Right lobe of liver (tissue), 6 donors: Measurements from ENCODE around the gene CADM2. TPM values are rescaled to one million over a fixed set of nuclear protein-coding genes. Genes with fewer than 3 reads are reported as not detected.

Experiments used
- ATAC-seq, 4 donors: fragments of 200-7000 bp; cut with Tn5 transposase; one replicate each; pipeline ENCODE4 v1.9.1; 2020; ENCODE audit warnings: mild to moderate bottlenecking in 4 of 4, moderate library complexity in 4 of 4
- DNase-seq, 3 donors: peaks; one replicate each; pipeline ENCODE4 v3.0.0-alpha.2; 2020
- H3K27ac ChIP-seq, 3 donors: fragments of 200-600 bp; one replicate each; pipeline ENCODE4 v1.8.0; 2022
- H3K27me3 ChIP-seq, 2 donors: fragments of 200-600 bp; one replicate each; pipeline ENCODE4 v1.8.0; 2022
- H3K36me3 ChIP-seq, 4 donors: fragments of 200-600 bp; sonication (generic) in 1 of 4; one replicate each; pipeline versions ENCODE4 v1.5.1 to v1.8.0; 2017 to 2022; ENCODE audit warnings: control low read depth in 1 of 4
- H3K4me1 ChIP-seq, 4 donors: fragments of 200-600 bp; sonication (generic) in 1 of 4; one replicate each; pipeline versions ENCODE4 v1.5.1 to v1.8.0; 2017 to 2022; ENCODE audit warnings: control low read depth in 1 of 4
- H3K4me3 ChIP-seq, 3 donors: fragments of 200-600 bp; one replicate each; pipeline ENCODE4 v1.8.0; 2022
- H3K9me3 ChIP-seq, 4 donors: fragments of 200-600 bp; sonication (generic) in 1 of 4; one replicate each; pipeline versions ENCODE4 v1.5.1 to v1.8.0; 2017 to 2022; ENCODE audit warnings: control low read depth in 1 of 4
- POLR2A ChIP-seq: fragments of 450-650 bp; IDR thresholded peaks from one replicate; pipeline ENCODE4 v1.6.1; 2017; ENCODE audit warnings: antibody characterized with exemption, mild to moderate bottlenecking
- WGBS: methylation state at CpG from one replicate; pipeline ENCODE4 v1.1.6; 2018; ENCODE audit warnings: low coverage, low lambda C conversion rate; ENCODE audit not compliant: insufficient coverage; ENCODE audit errors: missing lambda C conversion rate; 5-methylcytosine and 5-hydroxymethylcytosine counted together
- intact Hi-C, 2 donors: fragments of 100-400 bp; cut with DNase I; formaldehyde crosslinking; loops; one replicate each; pipeline versions ENCODE4 v1.11.2 to v1.14.1; 2022
- total RNA-seq, 6 experiments: library from RNA; depleted of rRNA in 2 of 6; stranded (reverse); fragments of >200 nt in 2 of 6; fragmentation: NEBNext Ultra II Directional in 3 of 6; extraction: Animal tissue kit (Norgen Biotek cat#: 25700) in 3 of 6; gene quantifications; one replicate each; pipeline versions ENCODE4 v1.1.0 to v1.2.4, GENCODE V29; 2016 to 2023
- TF ChIP-seq, protein P1 (sequence below), 4 donors: fragments of 200-600 bp in 3 of 4; fragments of 450-650 bp in 1 of 4; IDR thresholded peaks; one replicate each; pipeline versions ENCODE4 v1.5.1 to v1.8.0; 2016 to 2022; ENCODE audit warnings: antibody characterized with exemption in 4 of 4, mild to moderate bottlenecking in 2 of 4
- donor health status: DM: no; HTN: yes; CAD: no.
- donor health status: DM: no; HTN: no; CAD: no.
- donor health status: DM: no; HTN: no; CAD: no.
- donor health status: DM: no; HTN: yes; CAD: no.
- donor health status: DM: no; HTN: yes; CAD: no.

Gene CADM2
- total RNA-seq, 6 experiments from 2014 or later, result under 0.01 to 1.7 (median 0.15) TPM

DNA sequence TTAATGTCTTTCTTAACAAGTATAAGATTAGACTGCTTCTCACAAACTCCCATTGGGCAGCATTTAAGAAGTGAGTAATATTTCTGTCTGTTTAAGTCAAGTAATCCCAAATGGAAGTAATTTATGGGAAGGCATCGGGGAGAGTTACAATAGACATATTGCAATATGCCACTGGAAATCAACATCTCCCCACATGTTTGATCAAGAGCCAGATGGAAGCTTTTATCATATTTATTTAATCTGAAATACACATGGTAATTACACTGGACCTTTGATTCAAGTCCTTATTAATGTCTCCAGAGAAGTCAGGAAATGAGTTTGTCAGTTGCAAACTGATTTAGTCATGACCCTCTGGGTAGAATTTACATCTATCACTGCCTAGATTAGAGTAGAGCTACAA lies 1088.4 kb downstream of the CADM2 start:
- no peak for TF ChIP-seq POLR2A
- TF ChIP-seq, protein P1, sequence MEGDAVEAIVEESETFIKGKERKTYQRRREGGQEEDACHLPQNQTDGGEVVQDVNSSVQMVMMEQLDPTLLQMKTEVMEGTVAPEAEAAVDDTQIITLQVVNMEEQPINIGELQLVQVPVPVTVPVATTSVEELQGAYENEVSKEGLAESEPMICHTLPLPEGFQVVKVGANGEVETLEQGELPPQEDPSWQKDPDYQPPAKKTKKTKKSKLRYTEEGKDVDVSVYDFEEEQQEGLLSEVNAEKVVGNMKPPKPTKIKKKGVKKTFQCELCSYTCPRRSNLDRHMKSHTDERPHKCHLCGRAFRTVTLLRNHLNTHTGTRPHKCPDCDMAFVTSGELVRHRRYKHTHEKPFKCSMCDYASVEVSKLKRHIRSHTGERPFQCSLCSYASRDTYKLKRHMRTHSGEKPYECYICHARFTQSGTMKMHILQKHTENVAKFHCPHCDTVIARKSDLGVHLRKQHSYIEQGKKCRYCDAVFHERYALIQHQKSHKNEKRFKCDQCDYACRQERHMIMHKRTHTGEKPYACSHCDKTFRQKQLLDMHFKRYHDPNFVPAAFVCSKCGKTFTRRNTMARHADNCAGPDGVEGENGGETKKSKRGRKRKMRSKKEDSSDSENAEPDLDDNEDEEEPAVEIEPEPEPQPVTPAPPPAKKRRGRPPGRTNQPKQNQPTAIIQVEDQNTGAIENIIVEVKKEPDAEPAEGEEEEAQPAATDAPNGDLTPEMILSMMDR (IDR thresholded peaks at IDR 0.05), result no peak
- 92% methylated on average over 1 of the region's 1 CpG for WGBS

DNA sequence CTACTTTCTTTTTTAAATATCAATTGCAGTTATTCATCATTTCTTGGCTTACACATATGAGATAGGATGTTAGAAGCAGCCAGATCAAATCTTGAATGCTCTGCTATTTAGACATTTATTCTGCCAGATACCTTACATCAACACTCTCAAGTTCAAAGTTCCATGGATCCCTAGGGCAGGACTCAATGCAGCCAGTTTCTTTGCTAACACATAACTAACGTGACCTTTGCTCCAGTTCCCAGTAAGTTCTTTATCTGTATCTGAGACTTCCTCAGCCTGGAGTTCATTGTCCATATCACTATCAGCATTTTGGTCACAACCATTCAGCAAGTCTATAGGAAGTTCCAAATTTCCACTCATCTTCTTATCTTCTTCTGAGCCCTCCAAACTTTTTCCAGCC lies 1092.3 kb downstream of the CADM2 start:
- H3K36me3 ChIP-seq, result no peaks in the 10 kb centered on the region
- 10% methylated on average over 1 of the region's 1 CpG for WGBS
- no peak for ATAC-seq

More for the DNA sequence above, 1088.4 kb downstream of the CADM2 start:
- no peak for DNase-seq
- Histone ChIP-seq H3K9me3 (no peaks in the 10 kb centered on the region), H3K27ac (no peak overlapping the region), H3K36me3 (no peaks in the 10 kb centered on the region), H3K4me1 (no peaks in the 10 kb centered on the region), H3K4me3 (no peak overlapping the region), H3K27me3 (no peaks in the 10 kb centered on the region)
- ATAC-seq, result no peak
- intact Hi-C loops, result no loop called here

DNA sequence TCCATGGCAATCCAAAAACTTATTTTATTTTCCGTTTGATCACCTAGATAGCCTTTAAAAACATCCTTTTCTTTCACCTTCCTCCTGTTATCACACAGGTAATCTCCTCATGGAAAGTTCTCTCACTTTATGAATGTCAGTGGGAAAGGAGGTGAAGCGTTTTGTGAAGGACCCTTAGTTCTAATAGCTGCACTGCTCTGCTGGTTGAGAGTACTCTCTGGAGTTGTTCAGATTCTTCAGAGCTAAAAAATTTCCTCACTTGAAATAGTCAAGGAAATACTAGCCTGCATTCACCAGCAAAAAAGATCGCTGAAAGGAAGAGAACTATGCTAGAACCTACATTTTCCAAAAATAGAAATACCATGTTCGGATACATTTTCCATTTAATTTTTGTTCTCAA lies 1097.2 kb downstream of the CADM2 start:
- Histone ChIP-seq H3K4me3 (no peak overlapping the region), H3K36me3 (no peaks in the 10 kb centered on the region), H3K9me3 (no peaks in the 10 kb centered on the region), H3K27me3 (no peaks in the 10 kb centered on the region), H3K4me1 (no peaks in the 10 kb centered on the region), H3K27ac (no peak overlapping the region)
- WGBS, result 45% methylated on average over 4 of the region's 4 CpGs
- intact Hi-C loops, result no loop called here
- DNase-seq (no peak), ATAC-seq (no peak)
- TF ChIP-seq, protein P1 (IDR thresholded peaks at IDR 0.05), result no peak
- no peak for TF ChIP-seq POLR2A

More for the DNA sequence above, 1092.3 kb downstream of the CADM2 start:
- Histone ChIP-seq H3K9me3 (no peaks in the 10 kb centered on the region), H3K4me1 (no peaks in the 10 kb centered on the region), H3K4me3 (no peak overlapping the region), H3K27ac (no peak overlapping the region), H3K27me3 (no peaks in the 10 kb centered on the region)
- TF ChIP-seq, protein P1 (IDR thresholded peaks at IDR 0.05), result no peak
- TF ChIP-seq POLR2A, result no peak
- no peak for DNase-seq
- intact Hi-C loops, result no loop called here

DNA sequence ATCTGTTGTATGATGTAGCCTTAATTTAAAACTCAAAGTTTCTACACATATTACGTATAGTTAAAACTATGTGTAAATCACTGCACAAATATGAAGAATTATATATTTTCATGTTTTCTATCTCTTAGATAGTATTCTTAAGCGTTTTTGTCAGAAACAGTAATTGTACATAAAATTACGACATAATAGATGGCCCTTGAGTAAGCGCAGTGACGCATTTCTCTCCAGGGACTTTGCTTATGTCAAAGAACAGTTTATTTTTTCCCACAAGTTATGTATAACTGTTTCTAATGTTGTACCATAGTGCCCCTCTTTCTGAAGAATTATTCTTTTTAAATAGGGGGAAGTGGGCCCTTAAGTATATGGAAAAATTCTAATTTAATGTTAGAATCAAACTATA lies 1098.2 kb downstream of the CADM2 start:
- no peak overlapping the region for H3K27ac ChIP-seq
- H3K9me3 ChIP-seq, result no peaks in the 10 kb centered on the region
- H3K4me3 ChIP-seq, result no peak overlapping the region
- no peaks in the 10 kb centered on the region for H3K27me3 ChIP-seq
- ATAC-seq (no peak), DNase-seq (no peak)
- WGBS, result 55% methylated on average over 5 of the region's 5 CpGs
- H3K36me3 ChIP-seq, result no peaks in the 10 kb centered on the region
- TF ChIP-seq, protein P1 (IDR thresholded peaks at IDR 0.05), result no peak
- no peak for TF ChIP-seq POLR2A
- intact Hi-C loops, result no loop called here
- no peaks in the 10 kb centered on the region for H3K4me1 ChIP-seq

DNA sequence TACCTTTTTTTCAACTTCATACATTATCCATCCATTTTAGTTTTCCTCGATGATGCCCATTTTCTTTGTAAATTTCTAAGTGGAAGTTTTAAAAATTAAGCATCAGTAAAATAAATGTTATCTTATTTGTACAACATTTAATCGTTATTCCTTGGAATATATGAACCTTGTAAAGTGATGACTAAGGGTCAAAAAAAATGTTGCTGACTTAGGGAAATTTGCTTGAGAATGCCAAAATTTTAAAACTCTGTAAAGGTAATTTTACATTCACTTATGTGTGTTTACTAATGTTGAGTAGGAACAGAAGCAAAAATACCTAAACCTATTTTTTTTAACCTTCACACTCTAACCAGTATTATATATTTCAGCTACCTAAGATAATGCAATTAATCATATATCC lies 1115.0 kb downstream of the CADM2 start:
- Histone ChIP-seq H3K27ac (no peak overlapping the region), H3K27me3 (no peaks in the 10 kb centered on the region), H3K4me3 (no peak overlapping the region), H3K9me3 (no peaks in the 10 kb centered on the region), H3K36me3 (no peaks in the 10 kb centered on the region), H3K4me1 (no peaks in the 10 kb centered on the region)
- intact Hi-C loops, result no loop called here
- TF ChIP-seq, protein P1 (IDR thresholded peaks at IDR 0.05), result no peak
- no peak for TF ChIP-seq POLR2A
- WGBS, result 43% methylated on average over 2 of the region's 2 CpGs
- DNase-seq, result no peak
- no peak for ATAC-seq
